ENCODE measurements around the gene CDKL1.

CDKL1 gene

GRCh38 chr14:50396631-50397389 is at the start of gene CDKL1:
Gene CDKL1 (minus strand): TSS chr14:50396881. CDS start chr14:50395868, 1,013 bp downstream.
- peak; percentile 49 for DNase-seq

DNA sequence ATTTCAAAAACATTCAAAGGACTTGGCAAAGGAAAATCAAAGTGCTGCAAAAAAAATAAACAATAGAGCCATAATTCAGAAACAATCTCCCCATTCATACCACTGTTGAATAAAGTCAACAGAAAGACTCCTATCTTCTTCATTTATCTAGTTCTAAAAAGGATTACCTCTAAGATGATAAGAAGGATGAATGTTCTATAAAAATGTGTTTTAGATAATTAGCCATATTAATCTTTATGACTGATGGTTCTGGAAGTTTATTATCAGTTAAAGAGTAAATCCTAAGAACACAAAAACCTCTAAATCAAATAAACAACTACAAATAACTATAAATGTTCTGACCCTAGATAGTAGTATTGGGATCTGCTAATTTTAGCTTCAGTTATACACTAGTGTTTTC is 37.8 kb upstream of the CDKL1 start:
- no peak for DNase-seq

DNA sequence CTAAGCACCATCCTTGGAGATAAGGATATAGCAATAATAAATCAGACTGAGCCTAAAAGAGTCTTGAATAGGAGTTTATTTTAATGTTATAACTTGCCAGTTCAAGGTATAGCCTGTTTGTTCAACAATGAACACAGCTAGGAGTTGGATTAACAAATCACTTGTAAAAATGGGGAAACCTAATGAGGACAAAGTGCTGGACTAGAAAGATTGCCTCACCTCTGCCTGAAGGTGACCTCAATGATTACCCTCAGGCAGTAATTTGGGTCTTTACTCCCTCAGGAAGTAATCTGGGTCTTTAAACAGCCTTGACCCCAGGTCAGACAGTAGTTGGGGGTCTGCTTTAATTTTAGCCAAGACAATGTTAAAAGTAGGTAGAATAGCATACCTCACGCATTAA is 35.5 kb upstream of the CDKL1 start:
- no peak for DNase-seq

GRCh38 chr14:50425816-50426215 is 29.1 kb upstream of the CDKL1 start:
- peak; percentile 42 for DNase-seq

GRCh38 chr14:50425105-50425504 is 28.4 kb upstream of the CDKL1 start:
- no peak for DNase-seq

DNA sequence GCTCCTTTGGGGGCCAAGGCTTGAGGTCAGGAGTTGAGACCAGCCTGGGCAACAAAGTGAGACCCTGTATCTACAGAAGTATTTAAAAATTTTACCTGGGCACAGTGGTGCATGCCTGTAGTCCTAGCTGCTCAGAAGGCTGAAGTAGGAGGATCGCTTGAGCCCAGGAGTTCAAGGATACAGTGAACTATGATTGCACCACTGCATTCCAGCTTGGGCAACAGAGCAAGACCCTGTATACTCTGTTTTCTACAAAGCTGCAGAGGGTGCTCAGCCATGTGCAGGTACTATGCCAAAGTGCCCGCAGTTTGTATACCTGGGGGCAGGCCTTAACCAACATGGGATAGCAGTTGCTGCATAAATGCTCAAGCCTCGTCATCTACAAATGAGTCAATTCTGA is 26.8 kb upstream of the CDKL1 start:
- no peak for DNase-seq

GRCh38 chr14:50421499-50421898 is 24.8 kb upstream of the CDKL1 start:
- no peak for DNase-seq

DNA sequence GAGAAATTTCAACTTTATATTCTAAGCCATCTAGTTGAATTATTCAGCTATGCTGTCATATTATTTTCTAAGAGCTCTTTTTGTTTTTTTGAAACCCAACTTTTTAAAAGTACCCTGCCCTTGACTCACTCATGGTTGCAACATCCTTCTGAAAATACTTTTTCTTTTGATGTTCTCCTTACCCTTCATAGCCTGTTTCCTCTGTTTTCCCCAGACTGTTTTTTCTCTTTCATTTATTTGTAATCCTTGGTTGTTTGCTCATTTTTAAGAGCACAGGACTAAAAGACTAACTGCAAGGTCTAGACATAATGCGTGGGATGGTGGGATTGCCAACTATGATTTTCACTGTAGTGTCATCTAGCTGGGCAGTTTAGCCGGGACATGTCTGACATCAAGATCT is 21.2 kb upstream of the CDKL1 start:
- DNase-seq, result no peak

DNA sequence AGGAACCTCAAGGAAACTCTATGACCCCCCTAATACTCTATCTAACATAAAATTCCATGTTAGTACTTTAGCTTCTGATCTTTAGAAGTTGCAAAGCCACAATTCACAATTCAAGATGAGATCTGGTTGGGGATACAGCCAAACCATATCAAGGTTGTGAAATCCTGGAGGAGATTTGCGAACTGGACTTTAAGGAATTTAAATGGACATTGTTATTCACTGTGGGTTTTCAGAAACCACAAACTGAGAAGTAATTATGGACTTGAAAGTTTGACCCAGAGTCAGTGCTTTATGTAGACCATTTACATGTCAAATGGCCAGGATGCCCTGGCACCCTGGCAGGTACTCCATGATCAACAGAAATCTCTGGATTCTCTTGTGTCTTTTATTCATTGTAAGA is 14.2 kb upstream of the CDKL1 start:
- no peak for DNase-seq

DNA sequence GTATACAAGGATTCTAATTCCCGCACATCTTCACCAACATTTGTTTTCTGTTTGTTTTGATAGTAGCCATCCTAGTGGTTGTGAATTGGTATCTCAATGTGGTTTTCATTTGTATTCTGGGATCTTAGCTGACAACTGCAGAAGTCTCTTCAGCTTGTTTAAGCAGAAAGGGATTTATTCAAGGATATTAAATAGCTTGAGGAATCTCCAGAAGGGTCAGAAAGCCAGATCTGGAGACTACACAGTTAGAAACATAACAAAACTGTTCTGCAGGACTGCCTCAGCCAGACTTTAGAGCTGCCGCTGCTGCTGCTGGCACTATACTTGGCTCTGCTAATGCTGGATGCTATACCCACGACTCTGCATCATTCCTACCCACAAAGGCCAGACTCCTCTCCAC is 13.4 kb upstream of the CDKL1 start:
- no peak for DNase-seq

DNA sequence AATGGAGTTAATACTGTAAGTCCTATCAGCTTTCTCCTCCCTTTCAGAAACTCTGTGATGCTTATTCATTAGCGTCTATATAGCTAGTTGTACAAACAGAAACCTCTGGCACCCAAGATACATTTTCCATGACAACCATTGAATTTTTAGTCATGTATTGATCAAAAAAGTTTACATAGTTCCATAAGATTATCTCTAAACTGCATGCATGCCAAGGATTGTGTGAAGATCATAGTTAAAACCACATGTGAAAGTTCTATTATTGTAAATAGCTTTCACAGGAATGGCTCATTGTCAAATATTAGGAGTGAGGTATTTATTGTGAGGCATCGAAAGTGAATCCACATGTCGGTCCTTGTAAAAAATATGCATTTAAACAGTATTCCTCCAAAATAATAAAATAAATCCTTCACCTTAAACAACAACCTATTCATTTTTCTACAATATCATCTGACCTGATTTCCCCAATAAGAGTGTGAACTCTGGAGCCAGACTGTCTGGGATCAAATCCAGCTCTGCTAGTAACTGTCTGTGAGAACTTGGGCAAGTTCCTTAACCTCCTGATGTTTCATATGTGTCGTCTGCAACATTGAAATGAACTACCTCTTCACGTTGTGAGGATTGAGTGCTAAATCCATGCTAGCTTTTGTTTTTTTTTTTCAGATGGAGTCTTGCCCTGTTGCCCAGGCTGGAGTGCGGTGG is 10.6 kb upstream of the CDKL1 start:
- DNase-seq, result no peak

- DNase-seq, result no peak
These were observed 6.7 kb upstream of the CDKL1 start for GRCh38 chr14:50403419-50403818.

- DNase-seq, result no peak
These were observed 6.3 kb upstream of the CDKL1 start for GRCh38 chr14:50402965-50403364.

DNA sequence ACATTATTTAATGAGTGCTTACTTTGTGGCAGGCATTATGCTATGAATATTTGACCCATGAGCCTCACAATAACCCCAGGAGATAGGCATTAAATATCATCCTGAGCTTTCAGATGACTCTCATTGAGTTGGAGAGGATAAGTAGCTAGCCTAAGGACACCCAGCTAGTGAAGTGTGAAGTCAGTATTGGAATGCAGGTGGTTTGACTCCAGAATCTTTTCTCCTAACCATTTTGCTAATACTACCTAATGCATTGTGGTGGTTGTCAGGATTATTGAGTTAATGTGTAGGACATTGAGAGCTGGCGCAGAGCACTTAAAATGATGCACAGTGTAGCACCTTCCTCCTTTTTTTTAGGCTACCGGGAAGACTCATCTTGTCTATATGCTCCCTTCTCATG is 3.8 kb upstream of the CDKL1 start:
- DNase-seq, result no peak

- no peak for DNase-seq
These were observed 2.8 kb upstream of the CDKL1 start for GRCh38 chr14:50399251-50400032.

DNA sequence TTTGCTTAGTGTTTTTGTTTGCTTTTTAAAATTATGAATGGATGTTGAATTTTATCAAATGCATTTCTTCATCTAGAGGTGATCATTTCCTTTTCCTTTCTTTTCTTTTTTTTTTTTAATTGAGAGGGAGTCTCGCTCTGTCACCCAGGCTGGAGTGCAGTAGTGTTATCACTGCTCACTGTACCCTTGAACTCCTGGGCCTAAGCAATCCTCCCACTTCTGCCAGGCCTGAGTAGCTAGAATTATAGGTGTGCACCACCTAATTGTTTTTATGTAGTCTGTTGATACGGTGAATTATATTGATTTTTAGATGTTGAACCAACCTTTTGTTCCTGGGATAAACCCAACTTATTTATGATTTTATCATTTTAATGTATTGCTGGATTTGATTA is 1.5 kb upstream of the CDKL1 start:
- DNase-seq, result no peak

GRCh38 chr14:50397390-50398188 is 908 bp upstream of the CDKL1 start:
- DNase-seq, result peak; percentile 49

DNA sequence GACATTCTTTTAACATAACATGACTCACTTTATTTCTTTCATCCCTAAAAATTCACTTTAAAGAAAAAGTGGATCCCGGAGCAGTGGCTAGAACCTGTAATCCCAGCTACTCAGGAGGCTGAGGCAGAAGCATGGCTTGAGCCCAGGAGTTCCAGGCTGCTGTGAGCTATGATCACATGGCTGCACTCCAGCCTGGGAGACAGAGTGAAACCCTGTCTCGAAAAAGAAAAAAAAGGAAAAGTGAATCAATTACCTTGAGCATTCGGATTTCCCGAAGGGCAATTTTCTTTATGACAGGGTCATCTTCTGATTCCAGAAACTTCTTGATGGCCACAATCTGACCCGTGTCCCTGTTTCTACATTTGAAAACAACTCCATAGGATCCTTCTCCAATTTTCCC is 1.2 kb downstream of the CDKL1 start:
- no peak for DNase-seq

- no peak for DNase-seq
These were observed 2.0 kb downstream of the CDKL1 start for GRCh38 chr14:50394713-50395112.

GRCh38 chr14:50389668-50390441 is 6.8 kb downstream of the CDKL1 start:
- DNase-seq, result no peak

GRCh38 chr14:50388256-50388931 is 8.3 kb downstream of the CDKL1 start:
- DNase-seq, result no peak

DNA sequence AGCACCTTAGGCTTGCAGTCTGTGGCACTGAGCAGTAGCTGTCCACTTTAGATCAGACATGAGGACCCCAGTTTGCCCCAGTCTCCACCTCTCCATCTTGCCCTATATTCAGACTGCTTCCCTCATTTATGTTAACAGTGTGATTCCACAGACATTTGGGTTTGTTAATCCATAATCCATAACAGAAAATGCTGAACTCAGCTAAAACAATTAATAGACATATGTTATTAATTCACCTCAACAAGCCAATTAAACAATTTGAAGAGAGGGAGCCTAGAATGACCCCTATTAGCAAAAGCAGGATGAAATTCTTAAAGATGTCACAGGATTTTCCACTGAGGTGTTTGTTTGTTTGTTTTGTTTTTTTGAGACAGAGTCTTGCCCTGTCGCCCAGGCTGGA is 9.1 kb downstream of the CDKL1 start:
- DNase-seq, result no peak
